Measurements from ENCODE around the gene PIP5K1B. TPM values are rescaled to one million over a fixed set of nuclear protein-coding genes. Genes with fewer than 3 reads are reported as not detected.

The PIP5K1B gene
- total RNA-seq, 1 experiment from 2014 or later: 0.20 TPM

DNA sequence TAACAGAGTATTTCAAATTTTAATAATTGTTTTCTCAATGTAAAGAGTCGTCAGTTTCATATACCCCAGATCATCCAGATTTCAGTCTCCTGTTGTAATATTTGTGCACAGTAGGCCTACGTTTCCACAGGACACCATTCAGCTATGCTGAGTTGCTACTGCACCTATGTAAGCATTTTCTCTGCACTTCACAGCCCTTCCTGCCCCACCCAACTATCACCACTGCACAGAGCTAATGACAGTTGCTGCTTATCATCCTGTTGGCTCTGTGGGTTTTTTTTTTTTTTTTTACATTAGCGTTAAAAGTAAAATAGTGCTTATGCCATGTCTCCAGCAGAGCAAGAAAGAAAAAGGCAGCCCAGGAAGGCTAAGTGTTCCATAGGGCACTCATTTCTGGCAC, 314.8 kb downstream of the PIP5K1B start:
- ChIA-PET RAD21 (ENCODE audit: low non-redundant PET in 1 of 2, low total read pairs in 2 of 2, uncharacterized antibody in 2 of 2, unreplicated experiment in 2 of 2) (no interaction called here), CTCF (no interaction called here)
- H3K27ac ChIP-seq (ENCODE audit: low read depth, low read length): no peak overlapping the region

DNA sequence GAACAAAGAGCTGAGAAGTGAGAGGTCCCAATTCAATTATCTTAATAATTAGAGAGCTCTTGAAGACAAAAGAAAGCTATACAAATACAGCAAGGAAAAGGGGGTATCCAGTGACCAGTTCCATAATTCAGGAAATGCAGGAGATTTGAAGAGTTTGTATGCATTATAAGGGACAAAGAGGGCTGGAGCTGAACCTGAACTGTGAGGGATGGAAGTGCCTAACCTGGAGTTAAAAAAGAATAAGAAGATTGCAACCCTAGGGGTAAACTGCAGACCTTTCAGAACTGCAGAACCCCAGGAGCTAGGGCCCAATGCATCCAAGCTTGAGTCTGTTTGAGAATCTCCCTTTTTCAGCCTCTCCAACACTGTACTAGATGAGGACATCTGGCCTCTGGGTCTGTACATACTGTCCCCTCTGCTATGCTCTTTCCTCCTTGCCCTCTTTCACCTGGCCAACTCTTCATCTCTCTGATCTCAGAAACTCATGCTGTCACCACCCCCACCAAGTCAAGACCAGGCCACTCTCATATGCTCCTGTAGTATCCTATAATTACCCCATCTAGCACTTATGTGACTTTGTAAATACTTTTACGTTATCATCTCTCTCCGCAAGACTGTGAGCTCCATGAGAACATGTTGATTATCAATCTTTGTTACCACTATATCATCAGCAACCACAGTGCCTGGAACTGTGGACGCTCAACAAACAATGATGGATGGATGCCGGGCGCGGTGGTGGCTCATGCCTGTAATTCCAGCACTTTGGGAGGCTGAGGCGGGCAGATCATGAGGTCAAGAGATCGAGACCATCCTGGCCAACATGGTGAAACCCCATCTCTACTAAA, 315.5 kb downstream of the PIP5K1B start:
- H3K27me3 ChIP-seq (ENCODE audit: insufficient read depth, low read length): 0 out of 2 replicates have a peak, but pooled peaks cover 6% of the 10 kb centered on the region
- H3K27ac ChIP-seq (ENCODE audit: low read depth, low read length): no peak overlapping the region
- ChIA-PET RAD21 (ENCODE audit: low non-redundant PET in 1 of 2, low total read pairs in 2 of 2, uncharacterized antibody in 2 of 2, unreplicated experiment in 2 of 2) (no interaction called here), POLR2A (no interaction called here), CTCF (no interaction called here)
- H3K4me1 ChIP-seq (ENCODE audit: control insufficient read depth in 1 of 2, insufficient read depth in 2 of 2, low read length in 2 of 2): no peaks in the 10 kb centered on the region
- H3K4me3 ChIP-seq (replicated peaks in 1 of 2; ENCODE audit: low read depth in 1 of 2, low read length in 2 of 2): no peak overlapping the region
- H3K4me2 ChIP-seq (ENCODE audit: low read length): no peak overlapping the region
- H3K9me2 ChIP-seq (ENCODE audit: insufficient read depth): no peaks in the 10 kb centered on the region
- no peaks in the 10 kb centered on the region for H3K79me2 ChIP-seq (ENCODE audit: insufficient read depth, low read length)
- no peak for DNase-seq (ENCODE audit: low read depth, low spot score)
- H4K20me1 ChIP-seq (ENCODE audit: insufficient read depth): no peaks in the 10 kb centered on the region
- no peaks in the 10 kb centered on the region for H3K9me3 ChIP-seq (ENCODE audit: control insufficient read depth in 1 of 2, insufficient read depth in 1 of 2, low read depth in 1 of 2, low read length in 2 of 2)
- H3K36me3 ChIP-seq (ENCODE audit: control insufficient read depth in 1 of 2, insufficient read depth in 2 of 2, low read length in 2 of 2): no peaks in the 10 kb centered on the region
- no peak overlapping the region for H3K9ac ChIP-seq (ENCODE audit: low read length)
- intact Hi-C loops (cut with micrococcal nuclease): no loop called here
- no peak for ATAC-seq
- BruUV-seq (replicated peaks): no TSS peak
- H2AFZ ChIP-seq (ENCODE audit: low read depth, low read length, poor library complexity, severe bottlenecking): no peak overlapping the region
- TF ChIP-seq, protein P1, sequence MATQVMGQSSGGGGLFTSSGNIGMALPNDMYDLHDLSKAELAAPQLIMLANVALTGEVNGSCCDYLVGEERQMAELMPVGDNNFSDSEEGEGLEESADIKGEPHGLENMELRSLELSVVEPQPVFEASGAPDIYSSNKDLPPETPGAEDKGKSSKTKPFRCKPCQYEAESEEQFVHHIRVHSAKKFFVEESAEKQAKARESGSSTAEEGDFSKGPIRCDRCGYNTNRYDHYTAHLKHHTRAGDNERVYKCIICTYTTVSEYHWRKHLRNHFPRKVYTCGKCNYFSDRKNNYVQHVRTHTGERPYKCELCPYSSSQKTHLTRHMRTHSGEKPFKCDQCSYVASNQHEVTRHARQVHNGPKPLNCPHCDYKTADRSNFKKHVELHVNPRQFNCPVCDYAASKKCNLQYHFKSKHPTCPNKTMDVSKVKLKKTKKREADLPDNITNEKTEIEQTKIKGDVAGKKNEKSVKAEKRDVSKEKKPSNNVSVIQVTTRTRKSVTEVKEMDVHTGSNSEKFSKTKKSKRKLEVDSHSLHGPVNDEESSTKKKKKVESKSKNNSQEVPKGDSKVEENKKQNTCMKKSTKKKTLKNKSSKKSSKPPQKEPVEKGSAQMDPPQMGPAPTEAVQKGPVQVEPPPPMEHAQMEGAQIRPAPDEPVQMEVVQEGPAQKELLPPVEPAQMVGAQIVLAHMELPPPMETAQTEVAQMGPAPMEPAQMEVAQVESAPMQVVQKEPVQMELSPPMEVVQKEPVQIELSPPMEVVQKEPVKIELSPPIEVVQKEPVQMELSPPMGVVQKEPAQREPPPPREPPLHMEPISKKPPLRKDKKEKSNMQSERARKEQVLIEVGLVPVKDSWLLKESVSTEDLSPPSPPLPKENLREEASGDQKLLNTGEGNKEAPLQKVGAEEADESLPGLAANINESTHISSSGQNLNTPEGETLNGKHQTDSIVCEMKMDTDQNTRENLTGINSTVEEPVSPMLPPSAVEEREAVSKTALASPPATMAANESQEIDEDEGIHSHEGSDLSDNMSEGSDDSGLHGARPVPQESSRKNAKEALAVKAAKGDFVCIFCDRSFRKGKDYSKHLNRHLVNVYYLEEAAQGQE (IDR thresholded peaks at IDR 0.05; ENCODE audit: low read depth): no peak
- no peak for TF ChIP-seq FOSL1 (IDR thresholded peaks at IDR 0.05; ENCODE audit: low read depth)
- no peak for TF ChIP-seq ZFX (IDR thresholded peaks at IDR 0.05)
- no peak for TF ChIP-seq ZNF274 (IDR thresholded peaks at IDR 0.05; ENCODE audit: low read depth, low read length)
- TF ChIP-seq EZH2 (IDR thresholded peaks at IDR 0.05): no peak
- TF ChIP-seq YY1 (IDR thresholded peaks at IDR 0.05; ENCODE audit: extremely low read depth, insufficient replicate concordance, low read depth, low read length): no peak
- TF ChIP-seq POLR2A (IDR thresholded peaks at IDR 0.05; ENCODE audit: borderline replicate concordance, extremely low read depth, insufficient read depth, insufficient read length): no peak
- no peak for TF ChIP-seq CBX3 (IDR thresholded peaks at IDR 0.05; ENCODE audit: low read depth)
- TF ChIP-seq, protein P2, sequence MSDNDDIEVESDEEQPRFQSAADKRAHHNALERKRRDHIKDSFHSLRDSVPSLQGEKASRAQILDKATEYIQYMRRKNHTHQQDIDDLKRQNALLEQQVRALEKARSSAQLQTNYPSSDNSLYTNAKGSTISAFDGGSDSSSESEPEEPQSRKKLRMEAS (IDR thresholded peaks at IDR 0.05): no peak
- TF ChIP-seq RAD21 (IDR thresholded peaks at IDR 0.05; ENCODE audit: low read depth): no peak
- no peak for TF ChIP-seq ELF1 (IDR thresholded peaks at IDR 0.05; ENCODE audit: borderline replicate concordance, low read depth)
- TF ChIP-seq SP1 (IDR thresholded peaks at IDR 0.05; ENCODE audit: low read depth): no peak
- TF ChIP-seq TCF7L2 (IDR thresholded peaks at IDR 0.05; ENCODE audit: borderline replicate concordance, extremely low read depth, insufficient read depth, insufficient read length): no peak
- TF ChIP-seq POLR2AphosphoS5 (IDR thresholded peaks at IDR 0.05; ENCODE audit: low read depth, low read length): no peak

More for the DNA sequence above, 314.8 kb downstream of the PIP5K1B start:
- Histone ChIP-seq H3K79me2 (ENCODE audit: insufficient read depth, low read length) (no peaks in the 10 kb centered on the region), H3K4me1 (ENCODE audit: control insufficient read depth in 1 of 2, insufficient read depth in 2 of 2, low read length in 2 of 2) (no peaks in the 10 kb centered on the region), H3K9ac (ENCODE audit: low read length) (no peak overlapping the region), H2AFZ (ENCODE audit: low read depth, low read length, poor library complexity, severe bottlenecking) (no peak overlapping the region), H3K9me3 (ENCODE audit: control insufficient read depth in 1 of 2, insufficient read depth in 1 of 2, low read depth in 1 of 2, low read length in 2 of 2) (no peaks in the 10 kb centered on the region), H3K4me3 (replicated peaks in 1 of 2; ENCODE audit: low read depth in 1 of 2, low read length in 2 of 2) (no peak overlapping the region), H3K36me3 (ENCODE audit: control insufficient read depth in 1 of 2, insufficient read depth in 2 of 2, low read length in 2 of 2) (no peaks in the 10 kb centered on the region), H3K4me2 (ENCODE audit: low read length) (no peak overlapping the region), H3K9me2 (ENCODE audit: insufficient read depth) (no peaks in the 10 kb centered on the region), H3K27me3 (ENCODE audit: insufficient read depth, low read length) (0 out of 2 replicates have a peak, but pooled peaks cover 6% of the 10 kb centered on the region), H4K20me1 (ENCODE audit: insufficient read depth) (no peaks in the 10 kb centered on the region)
- DNase-seq (ENCODE audit: low read depth, low spot score) (no peak), ATAC-seq (no peak)
- BruUV-seq (replicated peaks): no TSS peak
- intact Hi-C loops (cut with micrococcal nuclease): no loop called here
- no peak for TF ChIP-seq SRF (IDR thresholded peaks at IDR 0.05; ENCODE audit: low read depth)
- TF ChIP-seq ZFX (IDR thresholded peaks at IDR 0.05): no peak
- no peak for TF ChIP-seq RAD21 (IDR thresholded peaks at IDR 0.05; ENCODE audit: low read depth)
- TF ChIP-seq YY1 (IDR thresholded peaks at IDR 0.05; ENCODE audit: extremely low read depth, insufficient replicate concordance, low read depth, low read length): no peak
- TF ChIP-seq EZH2phosphoT487 (IDR thresholded peaks at IDR 0.05; ENCODE audit: borderline replicate concordance): no peak
- POLR2A ChIA-PET: no interaction called here

All from HCT116 (cell line).